ENCODE measurements around the gene RABGAP1L.

- TF ChIP-seq CTCF (conservative IDR thresholded peaks at IDR 0.05; ENCODE audit: low read length) (peak; percentile 98), EZH2phosphoT487 (IDR thresholded peaks at IDR 0.05; ENCODE audit: borderline replicate concordance, low read depth, low read length) (no peak)
Measured at GRCh38 chr1:174217787-174218574, 58.7 kb downstream of the RABGAP1L start.

All from OCI-LY7 (cell line).